ENCODE data around the gene RPS17. TPM values are rescaled to one million over a fixed set of nuclear protein-coding genes. Genes with fewer than 3 reads are reported as not detected.
A peak's percentile ranks its signal among the peaks of the same experiment; 100 is the strongest.
"Not testable (repeated sequence)": the region's sequence is repeated elsewhere in the genome, so short reads cannot be mapped to it uniquely, and the experiment has no call there.

Gene RPS17
- total RNA-seq, 2 experiments from 2014 or later, result 1,680 to 1,976 TPM

DNA sequence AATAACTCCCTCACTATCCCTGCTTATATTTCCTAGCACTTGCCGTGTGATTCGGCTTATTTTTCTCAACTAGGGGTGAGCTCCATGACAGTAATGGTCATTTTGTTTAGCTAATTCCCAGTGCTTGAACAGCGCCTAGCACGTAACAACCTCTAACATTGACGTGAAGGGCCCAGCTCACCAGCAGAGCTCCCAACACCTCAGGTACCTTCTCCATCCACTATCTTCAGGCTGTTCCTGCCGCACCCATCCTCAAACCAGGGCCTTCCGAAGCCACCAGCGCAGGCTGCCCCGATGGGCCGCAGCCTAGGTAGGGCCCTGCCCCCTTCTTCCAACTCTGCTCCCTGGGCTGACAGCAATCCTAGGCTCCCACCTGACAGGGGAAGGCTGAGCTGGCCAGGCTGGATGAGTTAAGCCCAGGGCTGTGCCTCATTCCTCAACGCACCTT lies 751 bp upstream of the RPS17 start:
- H3K36me3 Mint-ChIP-seq (ENCODE audit: low read depth), result peaks cover 44% of the 10 kb centered on the region
- ChIA-PET CTCF (interaction anchor here (1.0 to 5.1 kb wide), 4 partner anchors 10 to 624 kb away, joined by 3 to 51 read pairs (median 6); partner anchors contain the start of gene C15orf40), POLR2A (interaction anchor here (0.6 kb wide), 1 partner anchor 482 kb away, joined by 3 read pairs; no protein-coding TSS in a partner anchor)
- DNase-seq, result no peak
- peak overlapping the region; percentile 98 for H3K27ac Mint-ChIP-seq
- H3K4me1 Mint-ChIP-seq, result peaks cover 47% of the 10 kb centered on the region
- peaks cover 3% of the 10 kb centered on the region for H3K27me3 Mint-ChIP-seq
- H3K9me3 Mint-ChIP-seq, result no peaks in the 10 kb centered on the region
- H3K4me3 Mint-ChIP-seq, result peak overlapping the region; percentile 97

DNA sequence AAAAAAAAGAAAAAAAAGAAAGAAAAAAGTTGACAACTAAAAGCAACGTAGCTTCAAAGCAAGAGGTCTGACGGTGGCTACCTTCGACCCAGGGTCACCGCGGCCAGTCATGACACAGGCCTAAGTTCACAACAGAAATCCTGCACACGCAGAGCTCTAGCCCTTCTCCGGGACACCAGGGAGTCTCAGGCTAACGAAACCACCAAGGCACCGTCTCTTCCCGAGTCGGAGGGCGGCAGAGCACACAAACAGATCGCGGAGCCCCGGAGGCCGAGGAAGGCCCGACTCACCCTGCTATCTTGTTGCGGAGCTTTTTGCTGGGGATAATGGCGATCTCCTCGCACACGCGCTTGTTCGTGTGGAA lies 584 bp downstream of the RPS17 start:
- CTCF ChIA-PET, result interaction anchor here (0.6 to 5.1 kb wide), 9 partner anchors 9 to 625 kb away, joined by 3 to 51 read pairs (median 4); partner anchors contain the start of genes C15orf40 and RAMAC
- H3K36me3 Mint-ChIP-seq (ENCODE audit: low read depth), result peaks cover 53% of the 10 kb centered on the region
- H3K9me3 Mint-ChIP-seq, result no peaks in the 10 kb centered on the region
- DNase-seq, result no peak
- H3K4me3 Mint-ChIP-seq, result peak overlapping the region; percentile 97
- peak overlapping the region; percentile 96 for H3K27ac Mint-ChIP-seq
- H3K27me3 Mint-ChIP-seq, result no peaks in the 10 kb centered on the region
- POLR2A ChIA-PET, result no interaction called here
- peaks cover 47% of the 10 kb centered on the region for H3K4me1 Mint-ChIP-seq

DNA sequence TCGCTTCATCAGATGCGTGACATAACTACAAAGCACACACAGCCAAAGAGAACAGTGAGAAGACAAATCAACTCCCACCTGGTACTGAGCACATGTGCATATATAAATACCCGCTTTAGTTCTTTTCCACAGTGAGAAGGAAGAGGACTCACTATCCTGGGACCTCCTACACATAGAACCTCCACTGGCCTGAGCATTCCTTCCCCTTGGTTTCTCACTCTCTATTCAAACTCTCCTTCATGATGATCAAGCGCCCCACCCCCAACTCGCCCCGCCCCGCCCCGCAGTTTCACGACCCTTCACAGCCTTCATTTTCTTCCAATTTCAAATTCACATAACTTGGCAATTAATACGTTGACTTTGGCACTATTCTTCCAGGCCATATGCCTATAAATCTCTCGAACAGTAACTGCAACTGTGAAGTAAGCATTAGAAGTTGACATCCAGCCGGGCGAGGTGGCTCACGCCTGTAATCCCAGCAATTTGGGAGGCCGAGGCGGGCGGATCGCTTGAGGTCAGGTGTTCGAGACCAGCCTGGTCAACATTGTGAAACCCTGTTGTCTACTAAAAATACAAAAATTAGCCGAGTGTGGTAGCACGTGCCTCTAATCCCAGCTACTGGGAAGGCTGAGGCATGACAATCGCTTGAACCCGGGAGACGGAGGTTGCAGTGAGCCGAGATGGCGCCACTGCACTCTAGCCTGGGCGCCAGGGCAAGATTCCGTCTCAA lies 1.1 kb downstream of the RPS17 start:
- ChIA-PET POLR2A (no interaction called here), CTCF (interaction anchor here (1.1 to 5.1 kb wide), 5 partner anchors 8 to 40 kb away, joined by 3 to 51 read pairs (median 6); no protein-coding TSS in a partner anchor)
- Mint-ChIP-seq H3K9me3 (no peaks in the 10 kb centered on the region), H3K27ac (peak overlapping the region; percentile 96), H3K4me3 (peak overlapping the region; percentile 97), H3K27me3 (no peaks in the 10 kb centered on the region), H3K4me1 (peaks cover 47% of the 10 kb centered on the region), H3K36me3 (ENCODE audit: low read depth) (peaks cover 58% of the 10 kb centered on the region)
- no peak for DNase-seq

DNA sequence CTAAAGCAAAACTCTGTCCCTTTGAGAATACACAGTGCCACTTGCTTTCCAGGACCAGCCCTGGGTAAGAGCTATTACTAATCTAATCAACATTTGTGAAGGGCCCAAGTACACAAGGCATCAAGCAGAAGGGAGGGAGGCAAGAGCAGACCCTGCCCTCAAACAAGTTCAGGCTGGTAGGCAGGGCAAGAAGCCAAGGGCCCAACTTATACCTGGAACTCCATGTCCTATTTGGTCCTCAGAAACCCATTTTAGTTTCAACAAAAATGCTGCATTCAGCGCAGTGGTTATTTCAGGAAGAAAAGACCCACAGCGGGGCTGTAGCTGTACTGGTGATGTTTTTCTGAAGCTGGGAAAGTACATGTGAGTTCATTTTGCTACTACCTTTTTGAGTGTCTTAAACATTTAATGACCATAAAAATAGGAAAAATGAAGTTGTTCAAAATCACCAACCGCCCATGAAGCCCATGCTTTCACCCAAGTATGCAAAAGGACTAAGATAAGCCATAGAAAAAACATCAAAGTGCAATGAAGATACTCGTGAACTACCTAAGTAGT lies 2.8 kb downstream of the RPS17 start:
- no peaks in the 10 kb centered on the region for H3K27me3 Mint-ChIP-seq
- ChIA-PET POLR2A (no interaction called here), CTCF (interaction anchor here (0.6 kb wide), 1 partner anchor 26 kb away, joined by 3 read pairs; no protein-coding TSS in a partner anchor)
- peak; percentile 1 for DNase-seq
- H3K4me3 Mint-ChIP-seq, result peak overlapping the region; percentile 31
- peaks cover 61% of the 10 kb centered on the region for H3K36me3 Mint-ChIP-seq (ENCODE audit: low read depth)
- H3K4me1 Mint-ChIP-seq, result peaks cover 40% of the 10 kb centered on the region
- no peaks in the 10 kb centered on the region for H3K9me3 Mint-ChIP-seq
- peak overlapping the region; percentile 73 for H3K27ac Mint-ChIP-seq

DNA sequence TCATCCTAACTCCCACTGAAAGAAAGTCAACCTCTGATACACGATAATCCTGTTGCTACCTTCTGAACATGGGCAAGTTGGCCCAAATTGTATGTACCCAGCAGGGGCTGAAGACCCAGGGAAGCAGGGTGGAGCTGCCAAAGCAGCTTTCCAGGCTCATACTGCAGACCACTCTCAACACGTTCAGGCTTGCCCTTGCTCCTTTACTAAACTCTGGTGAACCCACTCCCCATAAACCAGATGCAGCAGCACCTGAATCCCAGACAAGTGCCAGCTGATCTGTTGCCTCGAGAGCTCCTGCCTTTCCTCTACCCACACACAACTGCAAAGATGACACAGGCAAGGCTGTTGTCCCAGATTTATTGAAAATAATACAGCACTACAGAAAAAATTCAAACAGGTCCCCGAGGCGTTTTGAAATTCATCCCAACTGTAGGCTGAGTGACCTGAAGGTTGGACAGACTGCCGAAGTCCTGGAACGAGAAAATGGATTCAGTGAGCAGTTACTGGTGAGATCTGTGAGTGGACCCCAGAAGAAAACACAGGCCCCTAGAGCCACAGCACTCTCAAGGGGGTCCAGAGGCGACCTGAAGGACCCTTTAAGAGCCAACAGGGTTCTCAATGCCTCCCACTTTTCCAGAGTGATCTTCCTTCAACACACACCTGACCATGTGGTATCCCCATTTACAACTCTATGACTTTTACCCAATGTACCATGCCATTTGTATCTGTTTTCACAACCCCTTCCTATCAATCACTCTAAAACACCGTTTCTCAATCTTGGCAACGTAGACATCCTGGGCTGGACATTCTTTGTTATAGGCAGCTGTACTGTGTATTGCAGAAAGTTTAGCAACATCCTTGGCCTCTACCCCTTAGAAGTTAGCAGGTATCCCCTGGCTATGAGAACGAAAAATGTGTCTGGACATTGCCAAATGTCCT lies 3.6 kb downstream of the RPS17 start:
- H3K27ac Mint-ChIP-seq, result peak overlapping the region; percentile 52
- DNase-seq, result peak; percentile 5
- peak overlapping the region; percentile 2 for H3K4me3 Mint-ChIP-seq
- no peaks in the 10 kb centered on the region for H3K27me3 Mint-ChIP-seq
- CTCF ChIA-PET, result no interaction called here
- no peaks in the 10 kb centered on the region for H3K9me3 Mint-ChIP-seq
- H3K4me1 Mint-ChIP-seq, result peaks cover 39% of the 10 kb centered on the region
- peaks cover 61% of the 10 kb centered on the region for H3K36me3 Mint-ChIP-seq (ENCODE audit: low read depth)
- POLR2A ChIA-PET, result no interaction called here

DNA sequence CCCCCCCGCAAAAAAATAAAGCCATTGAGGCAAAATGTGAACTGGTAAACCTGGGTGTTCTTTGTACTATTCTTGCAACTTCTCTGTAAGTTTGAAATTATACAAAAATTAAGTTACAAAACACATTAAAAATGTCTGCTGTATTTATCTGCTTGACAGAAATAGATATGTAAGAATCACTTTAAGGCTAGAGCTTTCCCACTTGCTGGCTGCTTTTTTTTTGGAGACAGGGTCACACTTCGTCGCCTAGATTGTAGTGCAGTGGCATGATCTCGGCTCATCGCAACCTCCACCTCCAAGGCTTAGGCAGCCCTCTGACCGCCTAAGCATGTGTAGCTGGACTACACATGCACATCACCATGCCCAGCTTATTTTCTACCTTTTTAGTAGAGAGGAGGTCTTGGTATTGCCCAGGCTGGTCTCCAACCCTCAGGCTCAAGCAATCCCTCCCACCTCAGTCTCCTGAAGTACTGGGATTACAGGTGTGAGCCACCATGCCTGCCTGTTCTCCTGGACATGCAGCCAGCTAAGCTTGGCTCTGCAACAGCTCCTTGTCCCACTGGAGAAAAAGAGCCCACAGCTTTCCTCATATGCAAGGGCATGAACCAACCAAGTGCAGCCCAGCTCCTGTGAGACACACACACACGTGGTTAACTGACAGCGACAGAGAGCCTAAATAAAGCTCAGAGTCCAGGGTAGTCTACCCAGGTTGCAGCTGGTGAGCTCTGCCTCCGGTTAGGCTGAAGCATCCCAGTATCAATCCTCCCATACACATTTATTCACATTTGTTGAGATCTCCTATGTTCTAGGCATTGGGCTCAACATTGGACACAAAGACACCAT lies 4.5 kb downstream of the RPS17 start:
- POLR2A ChIA-PET, result interaction anchor here (0.6 kb wide), 1 partner anchor 1380 kb away, joined by 4 read pairs; no protein-coding TSS in a partner anchor
- peak; percentile 4 for DNase-seq
- no peak overlapping the region for H3K4me3 Mint-ChIP-seq
- H3K4me1 Mint-ChIP-seq, result peaks cover 36% of the 10 kb centered on the region
- no peaks in the 10 kb centered on the region for H3K27me3 Mint-ChIP-seq
- peaks cover 56% of the 10 kb centered on the region for H3K36me3 Mint-ChIP-seq (ENCODE audit: low read depth)
- no peaks in the 10 kb centered on the region for H3K9me3 Mint-ChIP-seq
- H3K27ac Mint-ChIP-seq, result peak overlapping the region; percentile 52
- CTCF ChIA-PET, result interaction anchor here (0.7 to 0.8 kb wide), 2 partner anchors 571 to 608 kb away, joined by 3 read pairs; partner anchors contain the start of gene TM6SF1

DNA sequence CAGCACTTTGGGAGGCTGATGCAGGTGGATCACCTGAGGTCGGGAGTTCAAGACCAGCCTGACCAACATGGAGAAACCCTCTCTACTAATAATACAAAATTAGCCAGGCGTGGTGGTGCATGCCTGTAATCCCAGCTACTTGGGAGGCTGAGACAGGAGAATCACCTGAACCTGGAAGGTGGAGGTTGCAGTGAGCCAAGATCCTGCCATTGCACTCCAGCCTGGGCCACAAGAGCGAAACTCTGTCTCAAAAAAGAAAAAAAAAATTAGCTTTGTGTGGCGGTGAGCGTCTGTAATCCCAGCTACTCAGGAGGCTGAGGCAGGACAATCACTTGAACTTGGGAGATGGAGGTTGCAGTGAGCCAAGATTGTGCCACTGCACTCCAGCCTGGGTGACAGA lies 5.1 kb downstream of the RPS17 start:
- Mint-ChIP-seq H3K36me3 (ENCODE audit: low read depth) (peaks cover 53% of the 10 kb centered on the region), H3K4me1 (peaks cover 40% of the 10 kb centered on the region)
- DNase-seq, result peak; percentile 4
- H3K27ac Mint-ChIP-seq, H3K9me3 Mint-ChIP-seq, H3K4me3 Mint-ChIP-seq, H3K27me3 Mint-ChIP-seq: not testable (repeated sequence)
- ChIA-PET CTCF (interaction anchor here (0.7 to 0.8 kb wide), 2 partner anchors 572 to 607 kb away, joined by 3 read pairs; partner anchors contain the start of gene TM6SF1), POLR2A (interaction anchor here (0.6 kb wide), 1 partner anchor 1380 kb away, joined by 4 read pairs; no protein-coding TSS in a partner anchor)

DNA sequence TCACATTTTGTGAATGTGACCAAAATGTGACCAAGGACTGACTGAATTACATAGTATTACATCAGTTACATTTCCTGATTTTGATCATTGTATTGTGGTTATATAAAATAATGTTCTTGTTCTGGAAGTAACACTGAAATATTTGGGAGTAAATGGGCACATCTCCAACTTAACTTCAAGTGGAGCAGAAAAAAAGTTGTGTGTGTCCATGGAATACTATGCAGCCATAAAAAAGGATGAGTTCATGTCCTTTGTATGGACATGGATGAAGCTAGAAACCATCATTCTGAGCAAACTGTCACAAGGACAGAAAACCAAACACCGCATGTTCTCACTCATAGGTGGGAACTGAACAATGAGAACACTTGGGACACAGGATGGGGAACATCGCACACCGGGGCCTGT lies 5.8 kb downstream of the RPS17 start:
- DNase-seq, result peak; percentile 5
- H3K27me3 Mint-ChIP-seq, POLR2A ChIA-PET, CTCF ChIA-PET, H3K4me3 Mint-ChIP-seq, H3K9me3 Mint-ChIP-seq, H3K27ac Mint-ChIP-seq: not testable (repeated sequence)
- peaks cover 49% of the 10 kb centered on the region for H3K36me3 Mint-ChIP-seq (ENCODE audit: low read depth)
- H3K4me1 Mint-ChIP-seq, result peaks cover 40% of the 10 kb centered on the region

DNA sequence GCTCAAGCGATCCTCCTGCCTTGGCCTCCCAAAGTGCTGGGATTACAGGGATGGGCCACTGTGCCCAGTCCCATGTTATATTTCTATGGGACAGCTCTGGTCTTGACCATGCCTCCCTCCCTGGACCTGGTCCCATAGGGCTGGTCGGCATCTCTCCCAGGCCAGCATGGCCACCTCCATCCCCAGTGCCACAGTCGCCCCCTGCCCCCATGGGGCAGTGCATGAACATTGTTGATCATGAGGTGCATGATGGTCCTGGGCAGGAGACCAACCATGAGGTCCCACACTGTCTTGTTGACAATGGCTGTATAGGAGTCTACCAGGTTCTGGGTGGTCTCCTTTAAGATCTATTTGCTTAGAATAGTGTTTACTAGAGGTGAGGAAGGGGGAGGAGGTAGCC lies 6.5 kb downstream of the RPS17 start:
- Mint-ChIP-seq H3K27ac (no peak overlapping the region), H3K4me1 (peaks cover 34% of the 10 kb centered on the region), H3K27me3 (no peaks in the 10 kb centered on the region), H3K36me3 (ENCODE audit: low read depth) (peaks cover 42% of the 10 kb centered on the region), H3K9me3 (no peaks in the 10 kb centered on the region), H3K4me3 (no peak overlapping the region)
- peak; percentile 2 for DNase-seq
- CTCF ChIA-PET, result no interaction called here
- POLR2A ChIA-PET, result no interaction called here

DNA sequence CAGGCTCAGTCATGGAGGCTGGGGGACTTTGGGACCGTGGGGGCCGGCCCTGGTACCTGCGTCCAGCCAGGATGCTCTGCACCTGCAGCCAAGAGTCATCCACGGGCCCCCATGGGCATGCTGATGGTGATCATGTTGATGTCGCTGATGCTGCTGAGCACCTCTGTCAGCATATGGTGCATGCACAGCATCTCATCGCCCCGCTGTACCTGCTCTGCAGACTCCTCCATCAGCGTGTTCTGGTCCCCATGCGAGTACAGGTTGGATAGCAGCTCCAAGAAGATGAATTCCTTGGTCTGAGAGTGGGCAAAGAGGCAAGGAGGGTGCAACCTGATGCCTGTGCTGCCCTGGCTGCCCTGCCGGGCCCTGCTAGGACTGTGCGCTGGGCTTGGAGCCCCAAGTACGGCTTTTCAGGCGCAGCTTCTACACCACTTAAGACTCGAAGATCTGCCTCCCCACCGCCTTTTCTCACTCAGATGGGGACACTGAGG lies 7.2 kb downstream of the RPS17 start:
- POLR2A ChIA-PET, result no interaction called here
- H3K4me3 Mint-ChIP-seq, result no peak overlapping the region
- H3K27me3 Mint-ChIP-seq, result peaks cover under 1% of the 10 kb centered on the region
- H3K9me3 Mint-ChIP-seq, result no peaks in the 10 kb centered on the region
- no peak overlapping the region for H3K27ac Mint-ChIP-seq
- peaks cover 29% of the 10 kb centered on the region for H3K4me1 Mint-ChIP-seq
- CTCF ChIA-PET, result interaction anchor here (1.2 kb wide), 1 partner anchor 15 kb away, joined by 3 read pairs; no protein-coding TSS in a partner anchor
- H3K36me3 Mint-ChIP-seq (ENCODE audit: low read depth), result peaks cover 35% of the 10 kb centered on the region
- peak; percentile 4 for DNase-seq

DNA sequence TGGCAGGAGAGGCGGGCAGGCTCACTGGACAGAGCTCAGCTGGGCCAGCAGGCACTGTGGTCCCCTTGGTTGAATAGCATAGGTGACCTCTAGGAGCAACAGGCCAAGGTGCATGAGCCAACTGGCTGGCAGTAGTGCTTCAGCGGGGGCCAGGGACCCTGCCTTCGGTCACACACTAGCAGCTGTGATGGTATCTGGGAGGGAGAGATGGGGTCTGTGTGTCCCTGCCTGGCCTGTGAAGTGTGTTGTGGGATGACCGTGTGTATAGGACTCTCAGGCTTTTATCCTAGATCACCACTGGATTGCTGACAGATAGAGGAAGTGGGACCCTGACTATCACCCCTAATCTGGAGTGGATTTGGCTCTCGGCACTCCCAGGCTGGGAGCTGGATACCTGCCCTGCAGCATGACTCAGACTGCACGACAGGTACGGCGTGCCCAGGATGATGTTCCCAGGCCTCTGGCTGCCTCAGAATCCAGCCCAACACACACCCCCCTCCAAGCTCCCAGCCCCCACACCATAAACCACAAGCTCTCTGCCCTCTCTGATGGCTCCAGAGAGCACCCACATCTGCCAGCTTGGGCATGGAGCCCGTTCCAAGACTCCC lies 7.8 kb downstream of the RPS17 start:
- Mint-ChIP-seq H3K4me3 (no peak overlapping the region), H3K36me3 (ENCODE audit: low read depth) (peaks cover 30% of the 10 kb centered on the region), H3K9me3 (no peaks in the 10 kb centered on the region), H3K4me1 (peaks cover 24% of the 10 kb centered on the region), H3K27ac (no peak overlapping the region), H3K27me3 (peaks cover 1% of the 10 kb centered on the region)
- ChIA-PET POLR2A (no interaction called here), CTCF (interaction anchor here (1.2 to 3.2 kb wide), 3 partner anchors 8 to 467 kb away, joined by 3 to 51 read pairs (median 7); partner anchors contain the start of gene RPS17)
- DNase-seq, result no peak

Data from activated CD4-positive, alpha-beta T cell treated with anti-CD3 and anti-CD28 coated beads, Interleukin-2, amount 10 ng/mL, durations not matched to agents 7 days and 5 days (primary cell).